SK-N-SH treated with all-trans-retinoic acid at 6 μM for 48 hours (cell line): ENCODE measurements around the gene CENPO.

Source experiments
- ATAC-seq: fragments of 200-7000 bp; cut with Tn5 transposase; 3 replicates; pipeline ENCODE4 v1.9.1; 2020; ENCODE audit warnings: mild to moderate bottlenecking, moderate library complexity
- ARNTL ChIP-seq: fragments of 450-650 bp; formaldehyde crosslinking; IDR thresholded peaks from 2 replicates; pipeline ENCODE4 v1.5.0; 2020; ENCODE audit warnings: low read depth, mild to moderate bottlenecking, moderate library complexity, borderline replicate concordance
- BACH2 ChIP-seq: fragments of 250-450 bp; sonication (Bioruptor Pico); IDR thresholded peaks from 2 replicates; pipeline ENCODE4 v1.9.0; 2021; ENCODE audit warnings: mild to moderate bottlenecking, borderline replicate concordance
- CREB5 ChIP-seq: fragments of 250-450 bp; sonication (Bioruptor Pico); IDR thresholded peaks from 2 replicates; pipeline ENCODE4 v1.5.1; 2020; ENCODE audit warnings: low read depth, mild to moderate bottlenecking, moderate library complexity
- CSRNP3 ChIP-seq: fragments of 250-450 bp; sonication (Bioruptor Pico); IDR thresholded peaks from 2 replicates; pipeline ENCODE4 v1.5.1; 2021; ENCODE audit warnings: mild to moderate bottlenecking, moderate library complexity
- ESRRG ChIP-seq: fragments of 250-450 bp; sonication (Bioruptor Pico); IDR thresholded peaks from 2 replicates; pipeline ENCODE4 v1.6.1; 2021; ENCODE audit warnings: mild to moderate bottlenecking
- GLIS3 ChIP-seq: fragments of 250-450 bp; sonication (Bioruptor Pico); IDR thresholded peaks from 2 replicates; pipeline ENCODE4 v1.5.0; 2020; ENCODE audit warnings: mild to moderate bottlenecking, moderate library complexity
- ISL1 ChIP-seq: fragments of 250-450 bp; sonication (Bioruptor Pico); IDR thresholded peaks from 2 replicates; pipeline ENCODE4 v2.1.2; 2022; ENCODE audit warnings: mild to moderate bottlenecking, moderate library complexity
- OSR1 ChIP-seq: fragments of 250-450 bp; sonication (Bioruptor Pico); IDR thresholded peaks from 2 replicates; pipeline ENCODE4 v1.8.0; 2022; ENCODE audit warnings: moderate library complexity, mild to moderate bottlenecking, inconsistent platforms
- PATZ1 ChIP-seq: fragments of 250-450 bp; sonication (Bioruptor Pico); IDR thresholded peaks from 2 replicates; pipeline ENCODE4 v1.8.0; 2020; ENCODE audit warnings: mild to moderate bottlenecking, moderate library complexity, borderline replicate concordance
- PPARA ChIP-seq: fragments of 250-450 bp; sonication (Bioruptor Pico); IDR thresholded peaks from 2 replicates; pipeline ENCODE4 v1.5.0; 2020; ENCODE audit warnings: mild to moderate bottlenecking, borderline replicate concordance
- RARB ChIP-seq: fragments of 250-450 bp; sonication (Bioruptor Pico); IDR thresholded peaks from 2 replicates; pipeline ENCODE4 v1.8.0; 2021; ENCODE audit warnings: mild to moderate bottlenecking, moderate library complexity
- SNAI2 ChIP-seq: fragments of 250-450 bp; sonication (Bioruptor Pico); IDR thresholded peaks from 2 replicates; pipeline ENCODE4 v1.5.0; 2020; ENCODE audit warnings: mild to moderate bottlenecking, moderate library complexity
- TOX ChIP-seq: fragments of 250-450 bp; sonication (Bioruptor Pico); IDR thresholded peaks from 2 replicates; pipeline ENCODE4 v1.8.0; 2021; ENCODE audit warnings: mild to moderate bottlenecking, moderate library complexity, borderline replicate concordance
- TSHZ2 ChIP-seq: fragments of 250-450 bp; sonication (Bioruptor Pico); IDR thresholded peaks from 2 replicates; pipeline ENCODE4 v1.5.0; 2020; ENCODE audit warnings: mild to moderate bottlenecking, moderate library complexity
- ZC3H10 ChIP-seq: fragments of 250-450 bp; sonication (Bioruptor Pico); IDR thresholded peaks from 2 replicates; pipeline ENCODE4 v1.5.1; 2021; ENCODE audit warnings: mild to moderate bottlenecking, moderate library complexity
- ZFP3 ChIP-seq: fragments of 250-450 bp; sonication (Bioruptor Pico); IDR thresholded peaks from 2 replicates; pipeline ENCODE4 v1.5.0; 2020; ENCODE audit warnings: mild to moderate bottlenecking, moderate library complexity
- ZFP30 ChIP-seq: fragments of 450-650 bp; formaldehyde crosslinking; IDR thresholded peaks from 2 replicates; pipeline ENCODE4 v1.5.0; 2022; ENCODE audit warnings: mild to moderate bottlenecking, moderate library complexity
- ZNF565 ChIP-seq: fragments of 450-650 bp; formaldehyde crosslinking; conservative IDR thresholded peaks from 2 replicates; pipeline ENCODE4 v1.5.0; 2020; ENCODE audit warnings: low read depth, mild to moderate bottlenecking, moderate library complexity
- ZNF70 ChIP-seq: fragments of 450-650 bp; formaldehyde crosslinking; IDR thresholded peaks from 2 replicates; pipeline ENCODE4 v1.5.0; 2020; ENCODE audit warnings: mild to moderate bottlenecking, moderate library complexity

The CENPO gene

GRCh38 chr2:24845691-24846090, 52.5 kb downstream of the CENPO start (continued):
- no peak for TF ChIP-seq PATZ1 (CRISPR knock-in tag)
- TF ChIP-seq ZNF70 (CRISPR knock-in tag) = no peak
- TF ChIP-seq GLIS3 (CRISPR knock-in tag) = no peak
- TF ChIP-seq PPARA = no peak
- TF ChIP-seq ZC3H10 (CRISPR knock-in tag) = no peak
- TF ChIP-seq BACH2 (CRISPR knock-in tag) = no peak
- no peak for TF ChIP-seq ISL1
- TF ChIP-seq TOX (CRISPR knock-in tag) = no peak
- TF ChIP-seq, all 23 proteins: peak for 0

GRCh38 chr2:24850944-24851343, 57.7 kb downstream of the CENPO start:
- ATAC-seq = no peak
- TF ChIP-seq PATZ1 (CRISPR knock-in tag) (no peak), RARB (CRISPR knock-in tag) (no peak), CREB5 (CRISPR knock-in tag) (no peak), ZNF70 (CRISPR knock-in tag) (no peak)
- TF ChIP-seq, all 23 proteins: peak for 0

GRCh38 chr2:24852026-24852425, 58.8 kb downstream of the CENPO start:
- no peak for ATAC-seq
- TF ChIP-seq SNAI2 (CRISPR knock-in tag) = no peak
- no peak for TF ChIP-seq GLIS3 (CRISPR knock-in tag)
- TF ChIP-seq ZC3H10 (CRISPR knock-in tag) = no peak
- no peak for TF ChIP-seq ZNF70 (CRISPR knock-in tag)
- no peak for TF ChIP-seq ZFP30
- no peak for TF ChIP-seq OSR1 (CRISPR knock-in tag)
- TF ChIP-seq ZNF565 (CRISPR knock-in tag) = no peak
- TF ChIP-seq BACH2 (CRISPR knock-in tag) = no peak
- TF ChIP-seq PPARA = no peak
- TF ChIP-seq, all 23 proteins: peak for 0

- TF ChIP-seq ZNF565 (CRISPR knock-in tag) = no peak
- TF ChIP-seq ZFP30 = no peak
- TF ChIP-seq TOX (CRISPR knock-in tag) = no peak
- no peak for TF ChIP-seq CREB5 (CRISPR knock-in tag)
- no peak for TF ChIP-seq ZFP3 (CRISPR knock-in tag)
- no peak for TF ChIP-seq ISL1
- TF ChIP-seq TSHZ2 (CRISPR knock-in tag) = no peak
- TF ChIP-seq, all 23 proteins: peak for 0
- ATAC-seq = no peak
Measured at GRCh38 chr2:24852431-24853020, 59.3 kb downstream of the CENPO start.

GRCh38 chr2:24853046-24853445, 59.8 kb downstream of the CENPO start:
- no peak for ATAC-seq
- no peak for TF ChIP-seq OSR1 (CRISPR knock-in tag)
- TF ChIP-seq ESRRG (CRISPR knock-in tag) = no peak
- TF ChIP-seq ZNF70 (CRISPR knock-in tag) = no peak
- TF ChIP-seq ZC3H10 (CRISPR knock-in tag) = no peak
- no peak for TF ChIP-seq CSRNP3 (CRISPR knock-in tag)
- no peak for TF ChIP-seq TSHZ2 (CRISPR knock-in tag)
- no peak for TF ChIP-seq ARNTL (CRISPR knock-in tag)
- TF ChIP-seq BACH2 (CRISPR knock-in tag) = no peak
